Stimulated activated CD8-positive, alpha-beta memory T cell treated with anti-CD3 and anti-CD28 coated beads, Interleukin-15, amount 100 ng/mL, for 24 hours (primary cell): ENCODE results near the gene MOB3B.
"Not testable (repeated sequence)": the region's sequence is repeated elsewhere in the genome, so short reads cannot be mapped to it uniquely, and the experiment has no call there.

Source experiments
- DNase-seq: peaks from one replicate; pipeline ENCODE4 v3.0.0-alpha.2; 2020; ENCODE audit warnings: low read depth

The MOB3B gene

GRCh38 chr9:27475057-27475595, 54.5 kb downstream of the MOB3B start:
- no peak for DNase-seq

GRCh38 chr9:27474305-27474704, 55.3 kb downstream of the MOB3B start:
- no peak for DNase-seq

GRCh38 chr9:27473111-27473529, 56.5 kb downstream of the MOB3B start:
- no peak for DNase-seq

GRCh38 chr9:27472195-27472594, 57.4 kb downstream of the MOB3B start:
- DNase-seq, result no peak

- DNase-seq, result no peak
Measured at GRCh38 chr9:27471789-27472188, 57.8 kb downstream of the MOB3B start.

- no peak for DNase-seq
Measured at GRCh38 chr9:27471366-27471765, 58.2 kb downstream of the MOB3B start.

- no peak for DNase-seq
Measured at GRCh38 chr9:27470291-27470856, 59.2 kb downstream of the MOB3B start.

GRCh38 chr9:27469550-27469949, 60.1 kb downstream of the MOB3B start:
- DNase-seq, result no peak

- no peak for DNase-seq
Measured at GRCh38 chr9:27468462-27469110, 61.0 kb downstream of the MOB3B start.

- no peak for DNase-seq
Measured at GRCh38 chr9:27468000-27468399, 61.6 kb downstream of the MOB3B start.

- no peak for DNase-seq
Measured at GRCh38 chr9:27467486-27467885, 62.1 kb downstream of the MOB3B start.

- DNase-seq, result not testable (repeated sequence)
Measured at GRCh38 chr9:27466516-27466915, 63.1 kb downstream of the MOB3B start.

- not testable (repeated sequence) for DNase-seq
Measured at GRCh38 chr9:27464950-27465349, 64.7 kb downstream of the MOB3B start.

- DNase-seq, result no peak
Measured at GRCh38 chr9:27462846-27463245, 66.8 kb downstream of the MOB3B start.

GRCh38 chr9:27462434-27462833, 67.2 kb downstream of the MOB3B start:
- DNase-seq, result no peak

GRCh38 chr9:27460226-27461023, 69.2 kb downstream of the MOB3B start:
- DNase-seq, result no peak

GRCh38 chr9:27457445-27457844, 72.2 kb downstream of the MOB3B start:
- DNase-seq, result no peak

GRCh38 chr9:27453860-27454553, 75.6 kb downstream of the MOB3B start:
- no peak for DNase-seq

- no peak for DNase-seq
Measured at GRCh38 chr9:27451207-27451797, 78.3 kb downstream of the MOB3B start.

- no peak for DNase-seq
Measured at GRCh38 chr9:27450752-27451151, 78.9 kb downstream of the MOB3B start.

GRCh38 chr9:27448356-27448755, 81.3 kb downstream of the MOB3B start:
- DNase-seq, result not testable (repeated sequence)
